GM12872 (cell line): ENCODE measurements around the gene OR10G7.

Experiments
- TF ChIP-seq, protein P1 (sequence below): IDR thresholded peaks from 3 replicates; pipeline ENCODE4 v1.5.1; 2011; ENCODE audit warnings: low read depth, mild to moderate bottlenecking, low read length, moderate library complexity; ENCODE audit not compliant: insufficient read depth

The OR10G7 gene, protein sequence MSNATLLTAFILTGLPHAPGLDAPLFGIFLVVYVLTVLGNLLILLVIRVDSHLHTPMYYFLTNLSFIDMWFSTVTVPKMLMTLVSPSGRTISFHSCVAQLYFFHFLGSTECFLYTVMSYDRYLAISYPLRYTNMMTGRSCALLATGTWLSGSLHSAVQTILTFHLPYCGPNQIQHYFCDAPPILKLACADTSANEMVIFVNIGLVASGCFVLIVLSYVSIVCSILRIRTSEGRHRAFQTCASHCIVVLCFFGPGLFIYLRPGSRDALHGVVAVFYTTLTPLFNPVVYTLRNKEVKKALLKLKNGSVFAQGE

DNA sequence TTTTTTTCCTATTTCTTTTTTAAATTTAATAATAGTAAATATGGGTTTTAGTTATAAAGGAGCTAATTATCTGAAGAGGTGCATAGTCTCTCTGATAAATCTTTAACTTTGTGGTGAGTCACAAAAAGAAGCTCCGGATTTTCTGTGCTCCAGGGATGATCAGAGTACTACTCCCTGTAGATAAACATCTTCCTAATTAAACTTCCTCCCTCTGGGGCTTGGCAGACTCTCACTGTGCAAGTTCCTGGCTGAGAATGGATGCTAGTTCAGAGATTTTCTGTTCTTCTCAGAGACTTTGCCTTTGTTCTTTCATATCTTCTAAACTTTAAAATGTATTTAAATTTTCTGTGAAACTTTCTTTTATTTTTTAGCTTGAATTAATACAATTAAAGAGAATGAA is at the start of gene OR10G7:
TSS of gene OR10G7 (minus strand) at position 72 of the 400 bp plus-strand sequence. CDS start 2,324 bp downstream, outside the sequence.
- TF ChIP-seq, protein P1, sequence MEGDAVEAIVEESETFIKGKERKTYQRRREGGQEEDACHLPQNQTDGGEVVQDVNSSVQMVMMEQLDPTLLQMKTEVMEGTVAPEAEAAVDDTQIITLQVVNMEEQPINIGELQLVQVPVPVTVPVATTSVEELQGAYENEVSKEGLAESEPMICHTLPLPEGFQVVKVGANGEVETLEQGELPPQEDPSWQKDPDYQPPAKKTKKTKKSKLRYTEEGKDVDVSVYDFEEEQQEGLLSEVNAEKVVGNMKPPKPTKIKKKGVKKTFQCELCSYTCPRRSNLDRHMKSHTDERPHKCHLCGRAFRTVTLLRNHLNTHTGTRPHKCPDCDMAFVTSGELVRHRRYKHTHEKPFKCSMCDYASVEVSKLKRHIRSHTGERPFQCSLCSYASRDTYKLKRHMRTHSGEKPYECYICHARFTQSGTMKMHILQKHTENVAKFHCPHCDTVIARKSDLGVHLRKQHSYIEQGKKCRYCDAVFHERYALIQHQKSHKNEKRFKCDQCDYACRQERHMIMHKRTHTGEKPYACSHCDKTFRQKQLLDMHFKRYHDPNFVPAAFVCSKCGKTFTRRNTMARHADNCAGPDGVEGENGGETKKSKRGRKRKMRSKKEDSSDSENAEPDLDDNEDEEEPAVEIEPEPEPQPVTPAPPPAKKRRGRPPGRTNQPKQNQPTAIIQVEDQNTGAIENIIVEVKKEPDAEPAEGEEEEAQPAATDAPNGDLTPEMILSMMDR = no peak

- TF ChIP-seq, protein P1 = no peak
Observed at GRCh38 chr11:124085997-124086846, 45.1 kb upstream of the OR10G7 start.

GRCh38 chr11:124085583-124085982 is 44.5 kb upstream of the OR10G7 start:
- TF ChIP-seq, protein P1 = no peak

- TF ChIP-seq, protein P1 = no peak
Observed at GRCh38 chr11:124082371-124082770, 41.2 kb upstream of the OR10G7 start.

GRCh38 chr11:124081483-124081882 is 40.4 kb upstream of the OR10G7 start:
- TF ChIP-seq, protein P1 = no peak

- TF ChIP-seq, protein P1 = no peak
Observed at GRCh38 chr11:124080327-124081001, 39.3 kb upstream of the OR10G7 start.
